CD4-positive, CD25-positive, alpha-beta regulatory T cell (primary cell): ENCODE data around the gene TPMT. TPM values are rescaled to one million over a fixed set of nuclear protein-coding genes. Genes with fewer than 3 reads are reported as not detected.

ENCODE experiments used
- ATAC-seq, 2 donors: fragments of 150-1000 bp; cut with Tn5 transposase; one replicate each; pipeline ENCODE4 v1.10.0; 2021; ENCODE audit warnings: low read depth in 2 of 2, moderate number of reproducible peaks in 2 of 2, moderate library complexity in 1 of 2
- DNase-seq, 3 donors: peaks; one replicate each; pipeline versions ENCODE4 v3.0.0 to v3.0.0-alpha.2; 2012 to 2022; ENCODE audit warnings: mixed read lengths in 1 of 3
- H3K27ac ChIP-seq: one replicate; pipeline ENCODE4 v1.7.0; 2013; ENCODE audit warnings: mild to moderate bottlenecking, low read length; ENCODE audit not compliant: insufficient read depth, poor library complexity, severe bottlenecking
- H3K27me3 ChIP-seq: one replicate; pipeline ENCODE4 v1.7.0; 2013; ENCODE audit warnings: low read length; ENCODE audit not compliant: control insufficient read depth, insufficient read depth
- H3K36me3 ChIP-seq: one replicate; pipeline ENCODE4 v1.7.0; 2013; ENCODE audit warnings: mild to moderate bottlenecking, low read length, moderate library complexity; ENCODE audit not compliant: control insufficient read depth, insufficient read depth
- H3K4me1 ChIP-seq: 2 replicates; pipeline ENCODE4 v1.7.0; 2013; ENCODE audit warnings: mild to moderate bottlenecking, low read length; ENCODE audit not compliant: insufficient read depth, control insufficient read depth, poor library complexity, severe bottlenecking
- H3K4me3 ChIP-seq: one replicate; pipeline ENCODE4 v1.7.0; 2013; ENCODE audit warnings: low read depth, mild to moderate bottlenecking, low read length, moderate library complexity
- H3K9me3 ChIP-seq, 2 experiments: 1 replicate in 1 of 2; 2 replicates in 1 of 2; pipeline ENCODE4 v1.7.0; 2013; ENCODE audit warnings: low read length in 2 of 2, mild to moderate bottlenecking in 1 of 2, moderate library complexity in 1 of 2; ENCODE audit not compliant: control insufficient read depth in 2 of 2
- H3K27ac Mint-ChIP-seq, 3 donors: one replicate each; pipeline ENCODE4 v1.8.0; 2020 to 2022; ENCODE audit warnings: mild to moderate bottlenecking in 3 of 3, mixed read lengths in 3 of 3, moderate library complexity in 2 of 3
- H3K27me3 Mint-ChIP-seq: one replicate; pipeline ENCODE4 v1.8.0; 2022; ENCODE audit warnings: mild to moderate bottlenecking, mixed read lengths
- H3K36me3 Mint-ChIP-seq: one replicate; pipeline ENCODE4 v1.8.0; 2020; ENCODE audit warnings: mixed read lengths
- H3K4me1 Mint-ChIP-seq, 4 donors: one replicate each; pipeline ENCODE4 v1.8.0; 2020 to 2022; ENCODE audit warnings: mixed read lengths in 4 of 4, mild to moderate bottlenecking in 1 of 4
- H3K4me3 Mint-ChIP-seq, 4 donors: one replicate each; pipeline ENCODE4 v1.8.0; 2020 to 2022; ENCODE audit warnings: mild to moderate bottlenecking in 4 of 4, mixed read lengths in 4 of 4, moderate library complexity in 3 of 4
- H3K9me3 Mint-ChIP-seq, 7 donors: one replicate each; pipeline ENCODE4 v1.8.0; 2020 to 2022; ENCODE audit warnings: mixed read lengths in 7 of 7, mild to moderate bottlenecking in 3 of 7, moderate library complexity in 2 of 7
- polyA plus RNA-seq, 4 donors: library from polyadenylated mRNA; unstranded; fragments of 300-500 nt; fragmentation: Illumina TruSeq; gene quantifications; one replicate each; pipeline ENCODE4 v1.2.3, GENCODE V29; 2021
- total RNA-seq: library from RNA; stranded (reverse); gene quantifications from one replicate; pipeline ENCODE4 v1.2.3, GENCODE V29; 2022

Gene TPMT
- total RNA-seq (8.3 TPM), polyA plus RNA-seq (10 to 100 TPM; 13.0 to 19.4 (median 15.1) TPM)

- H3K4me3 ChIP-seq = peak within 1 kb of the TSS; percentile 99
- peak in 1 of 3 donors; percentile 7 for DNase-seq
Measured at GRCh38 chr6:18154507-18155149, at the start of gene TPMT. Gene TPMT (minus strand): TSS chr6:18155077. CDS start chr6:18149127, 5,950 bp downstream.

DNA sequence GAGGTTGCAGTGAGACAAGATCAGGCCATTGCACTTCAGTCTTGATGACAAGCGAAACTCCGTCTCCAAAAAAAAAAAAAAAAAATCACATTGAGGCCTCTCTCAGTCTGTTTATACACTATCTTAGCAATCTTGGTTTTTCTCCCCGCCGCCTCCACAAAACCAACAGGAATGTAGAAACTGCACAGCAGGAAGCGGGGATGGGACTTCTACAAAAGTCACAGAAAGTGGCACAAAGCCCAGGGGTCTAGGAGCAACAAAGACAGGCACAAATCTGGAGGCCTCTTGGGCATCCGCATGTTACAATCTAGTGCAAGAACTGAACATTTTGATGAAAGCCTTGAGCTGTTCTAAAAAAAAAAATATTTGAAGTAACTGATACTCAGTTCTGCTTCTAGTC is 48.9 kb upstream of the TPMT start:
- H3K9me3 Mint-ChIP-seq = no peaks in the 10 kb centered on the region
- peaks cover 45% of the 10 kb centered on the region for H3K36me3 ChIP-seq

More at GRCh38 chr6:18154507-18155149, at the start of gene TPMT:
- no peaks in the 10 kb centered on the region for H3K9me3 Mint-ChIP-seq
- H3K4me1 Mint-ChIP-seq = peaks cover 14 to 58% (median 39%) of the 10 kb centered on the region in 4 donors
- Histone ChIP-seq H3K36me3 (peaks cover under 1% of the 10 kb centered on the region), H3K27ac (peak within 1 kb of the TSS; percentile 91), H3K27me3 (no peaks in the 10 kb centered on the region), H3K4me1 (peaks cover 31% of the 10 kb centered on the region), H3K9me3 (no peaks in the 10 kb centered on the region)
- no peak for ATAC-seq
- peak within 1 kb of the TSS; percentile 96 to 99 (median 99) for H3K27ac Mint-ChIP-seq
- no peaks in the 10 kb centered on the region for H3K27me3 Mint-ChIP-seq
- peaks cover 20% of the 10 kb centered on the region for H3K36me3 Mint-ChIP-seq
- peak within 1 kb of the TSS; percentile 96 to 99 (median 98) for H3K4me3 Mint-ChIP-seq

GRCh38 chr6:18192026-18192425 is 37.1 kb upstream of the TPMT start:
- no peaks in the 10 kb centered on the region for H3K27me3 ChIP-seq
- Mint-ChIP-seq H3K27me3 (no peaks in the 10 kb centered on the region), H3K4me1 (no peaks in the 10 kb centered on the region), H3K9me3 (peaks cover 0 to 1% (median 0%) of the 10 kb centered on the region in 7 donors), H3K27ac (no peak overlapping the region), H3K4me3 (no peak overlapping the region), H3K36me3 (peaks cover 40% of the 10 kb centered on the region)
- ATAC-seq (no peak), DNase-seq (no peak)
- H3K27ac ChIP-seq = no peak overlapping the region
- H3K4me1 ChIP-seq = no peaks in the 10 kb centered on the region
- H3K4me3 ChIP-seq = no peak overlapping the region
- no peaks in the 10 kb centered on the region for H3K9me3 ChIP-seq
- peaks cover 17% of the 10 kb centered on the region for H3K36me3 ChIP-seq

More for the DNA sequence above, 48.9 kb upstream of the TPMT start:
- Histone ChIP-seq H3K9me3 (no peaks in the 10 kb centered on the region), H3K27ac (no peak overlapping the region), H3K27me3 (no peaks in the 10 kb centered on the region), H3K4me1 (no peaks in the 10 kb centered on the region), H3K4me3 (no peak overlapping the region)
- no peaks in the 10 kb centered on the region for H3K27me3 Mint-ChIP-seq
- DNase-seq (no peak), ATAC-seq (no peak)
- H3K36me3 Mint-ChIP-seq = peaks cover 40% of the 10 kb centered on the region
- no peak overlapping the region for H3K4me3 Mint-ChIP-seq
- no peak overlapping the region for H3K27ac Mint-ChIP-seq
- no peaks in the 10 kb centered on the region for H3K4me1 Mint-ChIP-seq

GRCh38 chr6:18189196-18189595 is 34.3 kb upstream of the TPMT start:
- no peak for ATAC-seq
- no peaks in the 10 kb centered on the region for H3K27me3 Mint-ChIP-seq
- no peaks in the 10 kb centered on the region for H3K27me3 ChIP-seq
- no peak overlapping the region for H3K27ac Mint-ChIP-seq
- peaks cover 22% of the 10 kb centered on the region for H3K36me3 ChIP-seq
- H3K4me1 Mint-ChIP-seq = no peaks in the 10 kb centered on the region
- no peak for DNase-seq
- H3K9me3 Mint-ChIP-seq = peaks cover 0 to 1% (median 0%) of the 10 kb centered on the region in 7 donors
- H3K4me1 ChIP-seq = no peaks in the 10 kb centered on the region
- H3K4me3 Mint-ChIP-seq = no peak overlapping the region
- H3K4me3 ChIP-seq = no peak overlapping the region
- no peak overlapping the region for H3K27ac ChIP-seq
- no peaks in the 10 kb centered on the region for H3K9me3 ChIP-seq
- H3K36me3 Mint-ChIP-seq = peaks cover 42% of the 10 kb centered on the region

DNA sequence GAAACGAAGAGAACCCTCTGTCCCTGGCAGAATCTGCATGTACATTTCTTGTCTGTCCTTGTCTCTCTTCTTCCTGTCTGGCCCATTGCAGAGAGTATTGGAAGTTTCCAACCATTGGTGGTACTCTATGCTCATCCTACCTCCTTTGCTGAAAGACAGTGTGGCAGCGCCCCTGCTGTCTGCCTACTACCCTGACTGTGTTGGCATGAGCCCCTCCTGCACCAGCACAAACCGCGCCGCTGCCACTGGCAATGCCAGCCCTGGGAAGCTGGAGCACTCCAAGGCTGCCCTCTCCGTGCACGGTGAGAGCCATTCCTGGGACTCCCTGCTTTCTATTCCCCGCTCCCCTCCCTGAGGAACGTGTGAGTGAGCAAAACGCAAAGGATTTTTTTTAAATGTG is 32.8 kb upstream of the TPMT start:
- no peak for DNase-seq
- Mint-ChIP-seq H3K27ac (peak overlapping the region in 1 of 3 donors; percentile 20), H3K4me3 (no peak overlapping the region), H3K4me1 (peaks cover 0 to 3% (median 0%) of the 10 kb centered on the region in 4 donors), H3K27me3 (no peaks in the 10 kb centered on the region), H3K9me3 (peaks cover 0 to 1% (median 0%) of the 10 kb centered on the region in 7 donors), H3K36me3 (peaks cover 48% of the 10 kb centered on the region)
- H3K4me1 ChIP-seq = no peaks in the 10 kb centered on the region
- no peaks in the 10 kb centered on the region for H3K27me3 ChIP-seq
- H3K4me3 ChIP-seq = no peak overlapping the region
- ATAC-seq = no peak
- peaks cover 22% of the 10 kb centered on the region for H3K36me3 ChIP-seq
- H3K9me3 ChIP-seq = no peaks in the 10 kb centered on the region
- H3K27ac ChIP-seq = no peak overlapping the region

GRCh38 chr6:18186540-18187250 is 31.8 kb upstream of the TPMT start:
- Mint-ChIP-seq H3K36me3 (peaks cover 57% of the 10 kb centered on the region), H3K4me3 (no peak overlapping the region), H3K9me3 (peaks cover 0 to 1% (median 0%) of the 10 kb centered on the region in 7 donors), H3K27ac (peak overlapping the region in 1 of 3 donors; percentile 4), H3K27me3 (no peaks in the 10 kb centered on the region), H3K4me1 (peaks cover 0 to 3% (median 0%) of the 10 kb centered on the region in 4 donors)
- no peak overlapping the region for H3K27ac ChIP-seq
- no peak for DNase-seq
- no peaks in the 10 kb centered on the region for H3K4me1 ChIP-seq
- H3K27me3 ChIP-seq = no peaks in the 10 kb centered on the region
- H3K36me3 ChIP-seq = peaks cover 21% of the 10 kb centered on the region
- ATAC-seq = no peak
- H3K4me3 ChIP-seq = no peak overlapping the region
- no peaks in the 10 kb centered on the region for H3K9me3 ChIP-seq

DNA sequence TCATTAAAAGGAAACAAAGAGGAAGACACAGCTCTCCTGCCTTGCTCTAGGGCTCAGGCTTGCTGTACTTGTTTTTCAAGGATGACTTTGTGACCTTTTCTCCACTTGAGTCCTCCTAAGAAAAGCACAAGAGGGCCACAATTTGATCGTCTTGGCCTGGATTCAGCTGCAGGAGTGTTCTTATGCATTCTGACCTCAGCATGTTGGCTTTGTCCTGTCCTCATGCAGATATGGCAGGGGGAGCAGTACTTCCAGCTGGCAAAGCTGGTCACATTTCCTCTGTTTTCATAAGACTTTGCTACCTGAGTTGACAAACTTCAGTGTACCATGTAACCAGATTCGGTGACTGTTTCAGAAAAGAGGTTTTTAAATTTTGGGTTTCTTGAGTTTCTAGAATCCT is 31.2 kb upstream of the TPMT start:
- ATAC-seq = no peak
- Histone ChIP-seq H3K27ac (no peak overlapping the region), H3K27me3 (no peaks in the 10 kb centered on the region), H3K9me3 (no peaks in the 10 kb centered on the region), H3K4me3 (no peak overlapping the region), H3K4me1 (no peaks in the 10 kb centered on the region), H3K36me3 (peaks cover 17% of the 10 kb centered on the region)
- Mint-ChIP-seq H3K27me3 (no peaks in the 10 kb centered on the region), H3K4me1 (peaks cover 0 to 3% (median 0%) of the 10 kb centered on the region in 4 donors), H3K9me3 (peaks cover 0 to 1% (median 0%) of the 10 kb centered on the region in 7 donors), H3K27ac (no peak overlapping the region), H3K4me3 (no peak overlapping the region), H3K36me3 (peaks cover 54% of the 10 kb centered on the region)
- DNase-seq = no peak
